Measurements from ENCODE around the gene BAZ1A.

Gene BAZ1A

GRCh38 chr14:34715127-34715863, 159.9 kb downstream of the BAZ1A start:
- DNase-seq: no peak

- DNase-seq: peak; percentile 64
These were observed 160.6 kb downstream of the BAZ1A start, which contains the start of gene CFL2 for GRCh38 chr14:34714320-34715126. TSS of gene CFL2 (minus strand) at chr14:34714593. CDS start at chr14:34714540, 53 bp downstream.

- DNase-seq: peak; percentile 68
These were observed 161.4 kb downstream of the BAZ1A start for GRCh38 chr14:34713681-34714319.

- no peak for DNase-seq
These were observed 162.0 kb downstream of the BAZ1A start for GRCh38 chr14:34713122-34713680.

- DNase-seq: no peak
These were observed 163.1 kb downstream of the BAZ1A start for GRCh38 chr14:34711796-34712712.

GRCh38 chr14:34711169-34711568, 164.0 kb downstream of the BAZ1A start:
- DNase-seq: peak; percentile 67

- no peak for DNase-seq
These were observed 164.4 kb downstream of the BAZ1A start for GRCh38 chr14:34710744-34711143.

GRCh38 chr14:34710006-34710405, 165.2 kb downstream of the BAZ1A start:
- no peak for DNase-seq

- no peak for DNase-seq
These were observed 167.4 kb downstream of the BAZ1A start for GRCh38 chr14:34707722-34708121.

All from kidney glomerular epithelial cell (primary cell).